GM18520 (cell line): Measurements from ENCODE around the gene CDX1.
"Not testable (repeated sequence)": the region's sequence is repeated elsewhere in the genome, so short reads cannot be mapped to it uniquely, and the experiment has no call there.

ENCODE experiments used
- ATAC-seq: cut with Tn5 transposase; IDR thresholded peaks from one replicate; pipeline ENCODE4 v1.9.1; 2021; ENCODE audit not compliant: unreplicated experiment

The CDX1 gene

GRCh38 chr5:150227036-150227435, 60.5 kb downstream of the CDX1 start:
- ATAC-seq, result no peak

- no peak for ATAC-seq
These were observed 61.2 kb downstream of the CDX1 start for GRCh38 chr5:150227606-150228273.

GRCh38 chr5:150229571-150229970, 63.0 kb downstream of the CDX1 start:
- no peak for ATAC-seq

- no peak for ATAC-seq
These were observed 64.3 kb downstream of the CDX1 start for GRCh38 chr5:150230842-150231241.

GRCh38 chr5:150233706-150234105, 67.1 kb downstream of the CDX1 start:
- not testable (repeated sequence) for ATAC-seq
